GM19035 (cell line): Measurements from ENCODE around the gene RBMS1.

ENCODE experiments used
- ATAC-seq: cut with Tn5 transposase; IDR thresholded peaks from one replicate; pipeline ENCODE4 v1.9.1; 2021; ENCODE audit not compliant: unreplicated experiment

The RBMS1 gene

DNA sequence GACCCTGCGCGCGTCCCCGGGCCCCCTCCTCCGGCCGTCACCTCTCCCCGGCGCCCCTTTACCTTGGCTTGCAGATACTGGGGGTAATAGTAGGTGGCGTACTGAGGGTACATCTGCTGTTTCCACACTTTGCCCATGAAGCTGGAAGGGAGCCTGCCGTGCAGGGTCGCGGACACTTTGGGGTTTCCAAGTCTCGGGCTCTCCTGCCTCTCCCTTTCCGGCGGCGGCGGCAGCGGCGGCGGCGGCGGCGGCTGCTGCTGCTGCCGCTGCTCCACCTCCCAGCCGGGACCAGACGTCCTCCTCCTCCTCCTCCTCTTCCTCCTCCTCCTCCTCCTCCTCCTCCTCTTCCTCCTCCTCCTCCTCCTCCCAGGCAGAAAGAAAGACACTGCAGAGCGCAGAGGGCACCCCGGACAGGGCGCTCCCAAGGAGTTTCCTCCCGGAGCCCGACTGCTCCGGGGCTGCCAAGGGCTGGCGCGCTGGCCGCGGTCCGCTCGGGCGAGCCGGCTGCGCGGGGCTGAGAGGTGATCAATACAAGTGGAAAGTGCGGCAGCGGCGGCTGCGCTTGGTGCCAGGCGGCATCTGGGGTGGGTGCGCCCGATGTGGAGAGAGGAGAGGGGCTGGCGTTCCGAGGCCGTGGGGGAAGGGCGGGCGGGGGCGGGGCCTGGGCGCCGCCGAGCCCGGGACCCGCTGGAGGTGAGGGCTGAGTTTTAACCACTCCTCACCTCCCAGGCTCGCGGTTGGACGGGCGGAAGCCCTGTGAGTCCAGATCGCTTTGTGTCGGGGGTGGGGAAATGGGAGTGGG is at the start of gene RBMS1:
RBMS1 (minus strand) TSS at position 581 of the 802 bp plus-strand sequence; CDS start at position 137, 444 bp downstream.
- ATAC-seq = no peak

DNA sequence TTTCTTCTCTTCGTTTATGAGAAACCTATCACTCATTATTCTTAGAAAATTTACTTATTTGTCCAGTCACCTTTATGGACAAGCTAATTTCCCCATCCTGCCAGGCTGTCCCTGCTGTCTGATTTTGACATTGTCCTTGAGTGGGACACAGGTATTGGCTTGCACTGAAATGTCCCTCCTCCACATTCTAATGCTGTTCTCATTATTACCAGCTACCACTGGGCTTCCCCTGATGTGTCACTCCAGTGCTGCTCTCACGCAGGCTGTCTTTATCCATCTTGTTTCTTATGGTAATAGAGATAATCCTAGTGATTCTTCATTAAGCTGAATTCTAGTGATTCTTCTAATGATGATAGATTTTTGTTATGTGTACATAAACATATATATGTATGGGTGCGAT is 48.1 kb upstream of the RBMS1 start:
- ATAC-seq = no peak

GRCh38 chr2:160538559-160539355 is 45.1 kb upstream of the RBMS1 start:
- ATAC-seq = no peak

DNA sequence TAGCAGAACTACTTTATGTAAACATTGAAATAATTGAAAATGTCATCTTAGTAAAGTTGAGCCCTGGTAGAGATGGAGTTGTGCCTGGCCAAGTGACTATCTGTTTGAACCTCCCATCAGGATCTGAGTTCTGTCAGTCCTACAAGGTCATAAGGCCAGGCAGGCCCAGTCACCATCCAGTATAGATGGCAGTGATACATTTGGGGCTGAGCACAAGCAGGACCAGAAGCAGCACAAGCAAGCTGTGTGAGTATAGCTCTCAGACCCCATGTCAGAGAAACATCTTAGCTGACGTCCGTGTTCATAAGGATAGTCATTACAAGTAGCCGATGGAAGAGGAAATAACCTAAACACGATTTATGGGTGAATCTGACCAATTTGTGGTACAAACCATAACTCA is 44.5 kb upstream of the RBMS1 start:
- ATAC-seq = no peak

GRCh38 chr2:160534996-160535395 is 41.4 kb upstream of the RBMS1 start:
- ATAC-seq = no peak

- no peak for ATAC-seq
These were observed 40.6 kb upstream of the RBMS1 start for GRCh38 chr2:160534249-160534648.

GRCh38 chr2:160533482-160533881 is 39.9 kb upstream of the RBMS1 start:
- ATAC-seq = no peak

- ATAC-seq = no peak
These were observed 38.8 kb upstream of the RBMS1 start for GRCh38 chr2:160532388-160532787.

DNA sequence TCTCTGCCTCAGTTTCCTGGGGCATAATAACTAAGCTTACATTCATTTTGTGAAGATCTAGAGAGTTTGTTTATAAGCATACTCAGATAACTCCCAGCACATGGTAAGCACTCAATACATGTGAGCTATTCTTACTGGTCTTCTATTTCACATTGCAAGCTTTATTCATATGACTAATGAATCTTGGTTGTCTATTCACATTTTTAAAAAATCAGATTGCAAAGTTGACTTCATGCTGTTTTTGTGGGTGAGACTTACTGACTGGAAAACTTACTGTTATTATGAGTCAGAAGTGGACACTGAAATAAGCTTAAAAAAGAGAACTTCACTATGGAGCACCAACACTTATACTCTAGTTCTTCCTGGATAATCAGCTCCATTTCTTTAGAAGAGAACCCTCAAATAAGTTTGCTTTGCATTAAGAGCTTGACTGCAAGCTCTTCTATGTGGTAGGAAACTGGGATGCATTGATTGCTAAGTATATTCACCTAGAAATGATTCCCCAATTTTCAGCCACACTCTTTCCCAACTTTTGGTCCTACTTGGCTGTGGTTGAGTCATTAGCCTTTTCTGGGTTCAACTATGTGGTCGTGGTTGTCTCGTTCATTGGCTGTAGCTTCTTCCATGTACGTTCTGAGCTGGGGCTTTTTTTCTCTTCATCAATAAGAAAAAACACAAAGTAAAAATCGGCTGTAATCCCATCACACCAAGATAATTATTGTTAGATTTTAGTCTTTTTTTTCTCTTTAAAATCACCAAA is 29.5 kb upstream of the RBMS1 start:
- no peak for ATAC-seq

GRCh38 chr2:160517731-160518130 is 24.1 kb upstream of the RBMS1 start:
- ATAC-seq = no peak

DNA sequence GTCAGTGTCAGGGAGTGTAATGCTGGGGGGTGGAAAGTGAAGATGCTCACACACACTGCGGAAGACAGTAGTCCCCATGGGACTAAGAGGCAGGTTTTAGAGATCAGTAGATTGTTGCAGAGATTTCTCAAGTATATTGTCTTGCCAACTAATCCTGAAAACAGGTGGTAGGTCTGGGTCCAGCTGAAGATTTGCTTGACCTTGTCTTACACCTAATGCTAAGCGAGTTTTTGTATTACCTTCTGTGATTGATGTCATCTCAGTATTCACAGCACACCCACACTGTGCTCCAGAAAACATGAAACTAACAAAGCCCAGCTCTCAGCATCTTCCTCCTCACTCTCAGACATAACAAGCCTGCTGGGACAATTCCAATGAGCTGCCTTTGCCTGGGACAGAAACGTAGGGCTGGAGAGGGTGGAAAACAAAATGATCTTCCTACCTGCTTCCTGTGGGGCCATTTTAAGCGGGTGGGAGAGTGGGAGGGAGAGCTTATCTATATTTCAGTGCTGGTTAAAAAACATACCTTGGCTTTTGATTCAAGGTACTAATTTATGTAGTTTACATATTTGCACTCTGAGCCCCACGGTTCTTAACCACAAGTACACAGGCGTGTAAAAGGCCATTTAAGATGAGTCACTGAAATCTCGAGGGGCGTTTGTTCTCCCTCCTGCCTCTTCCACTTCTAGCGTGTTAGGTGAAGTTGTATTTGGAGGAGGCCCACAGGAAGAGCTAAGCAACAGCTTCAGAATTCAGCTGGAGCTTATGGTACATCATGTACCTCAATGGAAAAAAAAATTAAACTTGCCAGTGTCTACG is 23.1 kb upstream of the RBMS1 start:
- peak; percentile 72 for ATAC-seq

GRCh38 chr2:160515120-160515519 is 21.5 kb upstream of the RBMS1 start:
- no peak for ATAC-seq

- no peak for ATAC-seq
These were observed 19.5 kb upstream of the RBMS1 start for GRCh38 chr2:160513120-160513519.

DNA sequence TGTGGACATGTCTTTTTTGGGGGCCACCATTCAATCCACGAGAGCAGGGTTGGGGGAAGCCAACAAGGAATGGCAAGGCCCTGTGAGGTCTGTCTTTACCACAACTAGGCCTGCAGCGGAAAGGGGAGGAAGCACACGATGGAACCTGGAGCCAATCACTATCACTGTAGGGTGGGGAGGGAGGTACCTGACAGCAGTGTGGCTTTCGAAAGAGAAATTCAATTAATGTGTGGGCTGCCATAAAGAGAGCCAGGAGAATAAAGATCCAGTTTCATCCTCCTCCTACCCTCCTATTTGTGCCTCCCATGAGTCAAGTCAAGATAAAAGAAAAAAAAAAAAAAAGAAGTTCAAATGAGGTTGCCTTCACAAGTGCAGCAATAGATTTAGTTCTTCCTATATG is 18.9 kb upstream of the RBMS1 start:
- ATAC-seq = no peak

DNA sequence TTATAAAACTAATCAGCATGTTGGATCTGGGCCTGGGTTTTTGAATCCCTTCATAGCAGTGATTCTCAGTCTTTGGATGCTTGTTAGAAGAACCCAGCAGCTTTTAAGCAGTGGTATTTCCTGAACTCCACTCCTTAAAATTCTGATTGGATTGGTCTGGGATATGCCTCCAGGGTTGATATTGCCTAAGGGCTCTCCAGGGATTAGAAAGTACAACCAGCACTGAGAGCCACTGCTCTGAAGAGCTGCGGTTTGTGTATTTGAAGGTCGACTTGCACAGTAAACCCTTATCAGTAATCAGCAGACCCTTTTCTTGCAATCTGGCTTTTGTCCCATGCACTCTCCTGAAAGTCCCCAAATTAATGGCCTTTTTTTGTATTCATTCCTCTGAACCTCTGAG is 17.0 kb upstream of the RBMS1 start:
- ATAC-seq = no peak

DNA sequence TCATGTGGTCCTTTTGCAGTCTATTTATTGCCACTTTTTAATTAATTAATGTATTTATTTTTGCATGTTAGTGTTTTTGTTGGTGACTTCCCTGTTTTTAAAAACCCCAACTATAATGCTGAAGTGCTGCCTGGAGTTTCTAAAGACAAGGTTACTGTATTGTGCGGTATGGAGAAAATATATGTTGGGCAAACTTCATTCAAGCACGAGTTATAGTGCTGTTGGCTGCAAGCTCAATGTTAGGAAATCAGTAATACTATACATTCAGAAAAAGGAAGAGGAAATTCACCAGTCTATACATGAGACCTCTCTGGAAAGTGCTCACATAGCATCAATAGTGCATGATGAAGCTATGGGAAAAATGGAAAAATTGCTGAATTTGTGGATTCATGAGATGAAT is 15.4 kb upstream of the RBMS1 start:
- no peak for ATAC-seq

DNA sequence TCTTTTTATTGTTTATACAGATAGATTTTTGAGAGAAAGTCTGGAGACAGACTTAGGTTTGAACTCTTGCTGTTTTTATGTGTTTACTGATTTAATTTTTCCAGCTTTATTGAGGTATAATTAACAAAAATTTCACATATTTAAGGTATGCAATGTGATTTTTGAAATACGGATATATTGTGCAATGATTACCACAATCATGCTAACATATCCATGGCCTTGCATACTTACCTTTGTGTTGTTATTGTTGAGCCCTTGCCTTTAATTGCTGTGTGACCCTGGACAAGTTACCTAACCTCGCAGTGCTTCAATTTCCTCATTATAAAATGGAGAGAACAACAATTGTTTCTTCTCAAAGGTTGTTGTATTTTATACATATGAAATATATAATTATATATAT is 13.9 kb upstream of the RBMS1 start:
- ATAC-seq = no peak

DNA sequence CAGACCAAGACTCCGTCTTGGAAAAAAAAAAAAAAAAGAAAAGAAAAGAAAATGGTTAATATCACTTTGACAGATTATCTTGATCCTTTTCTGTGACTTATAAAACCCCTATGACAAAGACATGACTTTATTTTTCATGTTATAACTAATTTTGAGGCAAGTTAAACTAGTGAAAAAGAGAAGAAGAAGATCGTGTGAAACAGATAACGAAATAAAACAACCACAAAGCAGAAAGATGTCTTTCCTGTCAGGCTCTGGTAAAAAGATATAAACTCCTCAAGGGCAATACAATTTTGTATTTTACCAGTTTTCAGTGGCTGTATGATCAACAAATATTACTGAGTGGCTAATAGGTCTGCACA is 13.4 kb upstream of the RBMS1 start:
- ATAC-seq = no peak

DNA sequence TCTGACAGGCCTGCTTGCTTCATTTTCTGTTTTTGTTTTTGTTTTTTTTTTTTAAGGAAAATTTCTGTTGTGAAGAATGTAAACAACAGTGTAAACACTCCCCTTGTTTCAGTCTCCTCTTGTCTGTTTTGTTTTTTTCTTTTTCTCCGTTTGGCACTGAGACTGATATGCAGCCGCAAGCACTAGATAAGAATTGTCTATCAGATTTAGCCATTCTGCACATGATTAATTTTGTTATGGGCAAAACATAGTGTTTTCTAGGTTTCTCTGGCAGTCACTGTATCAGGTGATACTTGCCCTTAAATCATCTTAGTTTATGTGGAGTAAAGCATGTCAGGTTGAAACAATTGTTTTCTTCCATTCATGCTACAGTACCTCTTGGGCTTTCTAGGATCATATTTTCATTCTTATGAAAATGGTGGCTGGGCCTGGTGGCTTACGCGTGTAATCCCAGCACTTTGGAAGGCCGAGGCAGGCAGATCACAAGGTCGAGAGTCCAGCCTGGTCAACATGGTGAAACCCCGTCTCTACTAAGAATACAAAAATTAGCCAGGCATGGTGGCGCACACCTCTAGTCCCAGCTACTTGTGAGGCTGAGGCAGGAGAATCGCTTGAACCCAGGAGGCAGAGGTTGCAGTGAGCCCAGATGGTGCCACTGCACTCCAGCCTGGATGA is 12.9 kb upstream of the RBMS1 start:
- ATAC-seq = no peak

- ATAC-seq = no peak
These were observed 11.6 kb upstream of the RBMS1 start for GRCh38 chr2:160505256-160505655.
